K562 (cell line): ENCODE measurements around the gene ASIC3. TPM values are rescaled to one million over a fixed set of nuclear protein-coding genes. Genes with fewer than 3 reads are reported as not detected.

Experiments used
- ATAC-seq: fragments of 200-7000 bp; cut with Tn5 transposase; 3 replicates; pipeline ENCODE4 v1.9.1; 2020; ENCODE audit warnings: moderate library complexity
- BruUV-seq: library from RNA; stranded (reverse); fragments of 400-500 nt; replicated peaks from 2 replicates; lab custom pipeline; 2021; lab: Mats Ljungman, UMichigan
- CTCF ChIA-PET: fragments of 300-600 bp; formaldehyde crosslinking; extraction: SDS; loops from one replicate; lab custom pipeline; 2021; ENCODE audit warnings: low intra/inter-chr PET ratio; lab: Yijun Ruan, JAX
- POLR2A ChIA-PET: fragments of 300-600, 350-650 bp; sonication (Branson Sonifier 250); formaldehyde crosslinking; extraction: SDS; loops from one replicate; lab custom pipeline; 2021; ENCODE audit warnings: antibody characterized with exemption, inconsistent platforms; lab: Yijun Ruan, JAX
- DNase-seq, 4 experiments: peaks; one replicate each; pipeline versions ENCODE4 v3.0.0 to v3.0.0-alpha.2; 2011 to 2018; ENCODE audit warnings: low spot score in 3 of 4, mixed read lengths in 3 of 4; ENCODE audit errors: extremely low read depth in 1 of 4
- FAIRE-seq: peaks from 2 replicates; lab custom pipeline; 2011; peaks lifted over from hg19 to GRCh38; lab: Jason Lieb, UNC
- H2AFZ ChIP-seq: 2 replicates; pipeline ENCODE4 v1.6.0; 2011; ENCODE audit warnings: low read depth, low read length, control low read depth, inconsistent platforms
- H3K27ac ChIP-seq: fragments of 200-600 bp; 3 replicates; pipeline ENCODE4 v1.8.0; 2011; ENCODE audit warnings: low read depth, mild to moderate bottlenecking, control low read depth, inconsistent platforms, low read length, moderate library complexity, mixed read lengths; ENCODE audit errors: extremely low read depth
- H3K27me3 ChIP-seq, 2 experiments: fragments of 300-600 bp in 1 of 2; 2 replicates in 1 of 2; 3 replicates in 1 of 2; pipeline versions ENCODE4 v1.6.0 to v1.8.0; 2011; ENCODE audit warnings: inconsistent platforms in 2 of 2, low read length in 2 of 2, mild to moderate bottlenecking in 1 of 2, mixed read lengths in 1 of 2, moderate library complexity in 1 of 2; ENCODE audit not compliant: control insufficient read depth in 2 of 2, insufficient read depth in 2 of 2
- H3K36me3 ChIP-seq: fragments of 300-600 bp; 3 replicates; pipeline ENCODE4 v1.8.0; 2011; ENCODE audit warnings: mild to moderate bottlenecking, low read length, inconsistent platforms; ENCODE audit not compliant: control insufficient read depth, insufficient read depth
- H3K4me1 ChIP-seq, 2 experiments: fragments of 200-600 bp in 1 of 2; replicated peaks in 1 of 2; 2 replicates in 1 of 2; 3 replicates in 1 of 2; pipeline versions ENCODE4 v1.5.1 to v1.8.0; 2011; ENCODE audit warnings: inconsistent platforms in 2 of 2, low read length in 2 of 2, mild to moderate bottlenecking in 1 of 2, mixed read lengths in 1 of 2, moderate library complexity in 1 of 2; ENCODE audit not compliant: control insufficient read depth in 2 of 2, insufficient read depth in 2 of 2
- H3K4me2 ChIP-seq: 2 replicates; pipeline ENCODE4 v1.6.1; 2011; ENCODE audit warnings: low read length, control low read depth, inconsistent platforms, mixed read lengths; ENCODE audit not compliant: insufficient read depth
- H3K4me3 ChIP-seq: fragments of 200-600 bp; sonication (generic), shearing (Covaris generic); 2 replicates; pipeline ENCODE4 v1.5.1; 2016; ENCODE audit warnings: control low read depth, inconsistent platforms
- H3K79me2 ChIP-seq: fragments of 200-600 bp; 3 replicates; pipeline ENCODE4 v1.8.0; 2011; ENCODE audit warnings: low read length, inconsistent platforms; ENCODE audit not compliant: control insufficient read depth, insufficient read depth
- H3K9ac ChIP-seq, 2 experiments: 2 replicates each; pipeline versions ENCODE4 v1.6.0 to v1.6.1; 2011; ENCODE audit warnings: low read depth in 2 of 2, low read length in 2 of 2, control low read depth in 1 of 2, inconsistent platforms in 1 of 2, mild to moderate bottlenecking in 1 of 2, mixed read lengths in 1 of 2; ENCODE audit not compliant: insufficient read depth in 1 of 2
- H3K9me1 ChIP-seq: one replicate; pipeline ENCODE4 v1.6.0; 2011; ENCODE audit warnings: inconsistent platforms, mild to moderate bottlenecking, low read length, moderate library complexity; ENCODE audit not compliant: control insufficient read depth, insufficient read depth
- H3K9me3 ChIP-seq: replicated peaks from 2 replicates; pipeline ENCODE4 v1.5.1; 2011; ENCODE audit warnings: low read depth, low read length, inconsistent platforms; ENCODE audit not compliant: control insufficient read depth, insufficient read depth
- H4K20me1 ChIP-seq: replicated peaks from 2 replicates; pipeline ENCODE4 v1.6.1; 2011; ENCODE audit warnings: low read length, inconsistent platforms, mixed read lengths; ENCODE audit not compliant: control insufficient read depth, insufficient read depth
- BRD9 ChIP-seq: fragments of 450-650 bp; IDR thresholded peaks from 2 replicates; pipeline ENCODE4 v1.6.1; 2018; ENCODE audit warnings: low read depth; ENCODE audit not compliant: partially characterized antibody
- DMBX1 ChIP-seq: fragments of 250-450 bp; sonication (Bioruptor Pico); IDR thresholded peaks from 2 replicates; pipeline ENCODE4 v1.8.0; 2022; ENCODE audit warnings: inconsistent platforms, mild to moderate bottlenecking, moderate library complexity, borderline replicate concordance
- ELF1 ChIP-seq: fragments of 200-800 bp; sonication (Bioruptor generic); IDR thresholded peaks from 2 replicates; pipeline ENCODE4 v1.6.1; 2016; ENCODE audit warnings: missing genetic modification characterization, missing compliant biosample characterization
- FOXM1 ChIP-seq, 2 experiments: fragments of 450-650 bp in 1 of 2; sonication (generic) in 1 of 2; formaldehyde crosslinking in 1 of 2; IDR thresholded peaks; 2 replicates each; pipeline versions ENCODE4 v1.6.1 to v1.9.0; 2017 to 2022; ENCODE audit warnings: low read depth in 2 of 2, mild to moderate bottlenecking in 2 of 2, missing genetic modification reagents in 1 of 2, moderate library complexity in 1 of 2
- PCBP1 ChIP-seq: fragments of 200-400 bp; formaldehyde crosslinking; IDR thresholded peaks from 2 replicates; pipeline ENCODE4 v1.6.1; 2018; ENCODE audit warnings: mild to moderate bottlenecking, low read depth, low read length; ENCODE audit not compliant: poor library complexity, severe bottlenecking
- TCF7 ChIP-seq: sonication (generic); IDR thresholded peaks from 2 replicates; pipeline ENCODE4 v1.6.1; 2016; ENCODE audit warnings: antibody characterized with exemption, borderline replicate concordance
- ZC3H11A ChIP-seq: IDR thresholded peaks from 2 replicates; pipeline ENCODE4 v1.6.1; 2012; ENCODE audit warnings: low read depth, low read length, improper control_type of control experiment
- ZNF699 ChIP-seq: fragments of 250-450 bp; sonication (Bioruptor Pico); IDR thresholded peaks from 2 replicates; pipeline ENCODE4 v1.8.0; 2021; ENCODE audit warnings: mild to moderate bottlenecking, moderate library complexity; ENCODE audit not compliant: insufficient replicate concordance
- WGBS: fragments of 100-300 bp; shearing (Covaris generic); methylation state at CpG from one replicate; pipeline ENCODE4 v1.1.6; 2016; ENCODE audit warnings: low coverage, mixed read lengths; ENCODE audit not compliant: insufficient coverage; ENCODE audit errors: missing lambda C conversion rate; 5-methylcytosine and 5-hydroxymethylcytosine counted together
- in situ Hi-C: fragments of 300-500 bp; cut with MboI; formaldehyde crosslinking; loops from 4 replicates; pipeline ENCODE4 v1.15.0; 2018; ENCODE audit warnings: inconsistent platforms, mixed read lengths
- intact Hi-C: fragments of 100-400 bp; cut with micrococcal nuclease; formaldehyde crosslinking; loops from 2 replicates; pipeline ENCODE4 v1.14.2; 2022
- polyA plus RNA-seq, 8 experiments: library from polyadenylated mRNA; depleted of rRNA in 4 of 8; stranded (reverse) in 5 of 8; unstranded in 3 of 8; fragments of >200 nt; fragmentation: Nextera tagmentation in 2 of 8; fragmentation: Illumina TruSeq in 1 of 8; extraction: Ambion mirVana in 2 of 8; extraction: Trizol in 1 of 8; gene quantifications; 2 replicates each; pipeline versions ENCODE4 v1.2.1 to v1.2.3, GENCODE V29; 2011 to 2014; ENCODE audit warnings: inconsistent platforms in 1 of 8, missing spikeins in 1 of 8
- total RNA-seq, 7 experiments: library from RNA; depleted of rRNA in 6 of 7; stranded (reverse); fragments of >200 nt in 6 of 7; fragmentation: Illumina TruSeq in 2 of 7; extraction: Trizol in 2 of 7; gene quantifications; 2 replicates each; pipeline versions ENCODE4 v1.2.1 to v1.2.3, GENCODE V29; 2011 to 2021; ENCODE audit warnings: low replicate concordance in 1 of 7

ASIC3 gene
- total and polyA plus RNA-seq, 9 of the 15 experiments (the other 6 are each of a cell fraction or from before 2014, with no cell fraction given) = 0.11 to 5.0 (median 0.87) TPM

DNA sequence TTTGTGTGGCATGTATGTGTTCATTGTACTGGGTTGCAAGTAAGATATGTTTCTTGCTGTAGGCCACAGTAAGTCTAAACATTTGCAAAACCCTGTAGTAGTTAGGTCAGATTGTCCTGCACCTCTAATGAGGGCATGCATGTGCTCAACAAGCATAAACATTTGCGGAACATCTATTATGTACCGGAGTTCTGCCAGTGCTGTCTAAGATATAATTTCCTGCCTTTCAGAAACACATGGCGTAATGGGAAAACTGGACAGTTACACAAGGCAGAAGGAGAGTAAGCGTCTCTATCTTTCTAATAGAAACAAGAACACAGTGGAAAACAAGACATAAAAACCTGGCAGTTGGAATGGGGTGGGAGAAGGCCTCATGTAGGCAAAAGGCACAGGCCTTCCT lies 17.3 kb upstream of the ASIC3 start:
- no peaks in the 10 kb centered on the region for H3K27me3 ChIP-seq
- H3K4me1 ChIP-seq = peaks cover 21 to 50% of the 10 kb centered on the region in 2 experiments
- H3K79me2 ChIP-seq = peaks cover 34% of the 10 kb centered on the region
- no peak for ATAC-seq
- H3K4me3 ChIP-seq = no peak overlapping the region
- TF ChIP-seq BRD9 (no peak), TCF7 (no peak), FOXM1 (IDR thresholded peaks at IDR 0.05; ENCODE audit: low read depth) (no peak), FOXM1 (CRISPR knock-in tag; IDR thresholded peaks at IDR 0.05; ENCODE audit: low read depth) (no peak), PCBP1 (no peak), ZC3H11A (no peak), ZNF699 (CRISPR knock-in tag) (no peak), ELF1 (tag) (no peak), DMBX1 (no peak)
- TF ChIP-seq, all 486 proteins: peak for 0
- Histone ChIP-seq H3K9ac (no peak overlapping the region), H3K9me3 (no peaks in the 10 kb centered on the region), H3K36me3 (peaks cover 56% of the 10 kb centered on the region; the same call in 2 of the 3 replicates), H2AFZ (no peak overlapping the region), H3K9me1 (no peaks in the 10 kb centered on the region), H3K27ac (no peak overlapping the region), H3K4me2 (no peak overlapping the region), H4K20me1 (no peaks in the 10 kb centered on the region)
- ChIA-PET POLR2A (interaction anchor here (14.3 kb wide), 1 partner anchor 22 kb away, joined by 146 read pairs; no protein-coding TSS in a partner anchor), CTCF (no interaction called here)
- WGBS = 89% methylated on average over 4 of the region's 4 CpGs
- no TSS peak for BruUV-seq
- intact Hi-C loops = no loop called here
- in situ Hi-C loops = no loop called here
- no peak for DNase-seq
- no peak for FAIRE-seq
